NCI-H2171 treated with DMSO at 0.1 percent for 48 hours (cell line): ENCODE data around the gene ANKRD16.
"Not testable (repeated sequence)": the region's sequence is repeated elsewhere in the genome, so short reads cannot be mapped to it uniquely, and the experiment has no call there.

Source experiments
- DNase-seq: peaks from one replicate; lab custom pipeline; 2025; lab: John Stamatoyannopoulos, UW

Gene ANKRD16

DNA sequence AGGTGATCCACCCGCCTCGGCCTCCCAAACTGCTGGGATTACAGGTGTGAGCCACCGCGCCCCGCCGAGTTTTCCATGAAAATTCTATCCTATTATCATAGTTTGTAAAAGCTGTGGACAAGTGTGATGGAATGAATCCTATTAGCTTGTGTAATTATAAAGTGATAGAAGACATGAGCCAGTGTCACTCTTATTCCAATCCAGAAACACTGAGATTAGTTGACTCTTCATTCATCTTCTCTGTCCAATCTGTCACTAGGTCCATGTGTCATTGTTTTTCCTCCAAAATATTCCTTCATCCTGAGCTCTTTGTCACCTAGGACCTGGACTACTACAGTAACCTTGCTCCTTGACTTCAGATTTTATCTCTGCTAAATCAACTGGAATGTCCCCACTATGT is 13.9 kb upstream of the ANKRD16 start:
- no peak for DNase-seq

DNA sequence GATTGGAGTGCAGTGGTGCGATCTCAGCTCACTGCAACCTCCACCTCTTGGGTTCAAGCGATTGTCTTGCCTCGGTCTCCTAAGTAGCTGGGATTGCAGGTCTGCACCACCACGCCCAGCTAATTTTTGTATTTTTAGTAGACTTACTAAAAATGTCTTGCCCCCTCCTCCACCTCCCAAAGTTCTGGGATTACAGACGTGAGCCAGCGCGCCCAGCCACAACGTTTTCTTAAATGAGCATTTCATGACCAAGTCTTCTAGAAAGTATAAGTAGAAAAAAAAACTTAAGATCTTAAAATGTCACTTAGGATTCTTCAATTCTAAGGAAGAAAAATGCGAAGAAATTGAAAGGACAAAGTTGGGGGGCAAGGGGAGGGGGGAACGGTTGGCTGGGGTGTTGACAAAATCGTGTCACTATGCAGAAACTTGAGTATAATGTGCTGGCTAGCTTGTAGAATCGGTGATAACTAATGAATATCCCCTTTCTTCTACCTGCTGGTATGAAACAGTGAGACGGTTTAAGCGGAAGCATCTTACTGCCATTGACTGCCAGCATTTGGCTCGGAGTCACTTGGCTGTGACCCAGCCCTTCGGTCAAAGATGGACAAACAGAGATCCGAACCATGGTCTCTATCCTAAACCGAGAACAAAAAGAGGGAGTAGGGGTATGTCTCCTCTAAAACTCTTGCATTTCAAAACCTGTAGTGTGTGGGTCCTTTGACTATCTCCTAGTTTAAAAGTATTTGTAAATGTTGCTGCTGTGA is 13.0 kb upstream of the ANKRD16 start:
- DNase-seq = no peak

DNA sequence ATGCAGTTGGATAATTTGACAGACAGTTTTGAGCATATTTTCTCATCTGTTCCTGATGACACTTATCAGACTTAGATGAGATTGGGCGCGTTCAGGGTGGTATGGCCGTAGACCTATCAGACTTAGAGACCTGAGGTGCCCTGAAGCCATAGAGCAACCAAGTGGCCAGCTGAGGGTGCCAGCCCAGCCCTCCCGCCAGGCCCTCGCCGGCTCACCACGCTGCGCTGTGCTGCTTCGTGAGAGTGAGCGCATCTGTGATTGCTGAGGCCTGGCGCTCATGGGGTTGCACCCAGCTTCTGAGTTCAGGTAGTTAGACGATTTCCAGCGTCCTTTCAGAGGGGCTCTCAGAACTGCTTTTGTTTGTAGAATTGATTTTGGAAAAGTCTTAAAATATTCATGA is 10.6 kb upstream of the ANKRD16 start:
- no peak for DNase-seq

DNA sequence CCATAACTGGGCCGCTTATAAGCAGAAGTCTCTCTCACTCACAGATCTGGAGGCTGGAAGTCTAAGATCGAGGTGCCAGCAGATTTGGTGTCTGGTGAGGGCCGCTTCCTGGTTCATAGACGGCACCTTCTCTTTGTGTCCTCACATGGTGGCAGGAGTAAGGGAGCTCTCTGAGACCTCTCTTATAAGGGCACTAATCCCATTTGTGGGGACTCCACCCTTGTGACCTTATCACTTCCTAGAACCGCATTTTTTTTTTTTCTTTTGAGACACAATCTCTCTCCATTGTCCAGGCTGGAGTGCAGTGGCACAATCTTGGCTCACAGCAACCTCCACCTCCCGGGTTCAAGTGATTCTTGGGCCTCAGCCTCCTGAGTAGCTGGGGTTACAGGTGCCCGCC is 8.5 kb upstream of the ANKRD16 start:
- DNase-seq = no peak

DNA sequence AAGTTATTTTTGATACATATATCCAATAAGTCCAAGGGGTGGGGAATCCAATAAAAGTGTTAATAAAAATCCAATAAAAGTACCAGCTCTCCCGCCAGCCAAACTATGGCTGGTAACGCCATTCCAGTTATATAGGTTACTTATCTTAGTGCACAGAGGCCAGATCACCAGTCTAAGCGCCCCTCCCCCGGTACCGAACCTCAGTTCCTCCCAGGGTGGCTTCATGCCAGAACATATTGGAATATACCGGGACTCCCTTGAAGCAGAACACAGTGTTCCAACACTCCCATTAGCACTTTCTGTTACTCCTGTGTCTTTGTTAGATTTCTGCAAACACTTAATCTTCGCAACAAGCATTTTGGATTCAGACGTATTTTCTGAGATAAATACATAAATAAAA is 7.8 kb upstream of the ANKRD16 start:
- no peak for DNase-seq

DNA sequence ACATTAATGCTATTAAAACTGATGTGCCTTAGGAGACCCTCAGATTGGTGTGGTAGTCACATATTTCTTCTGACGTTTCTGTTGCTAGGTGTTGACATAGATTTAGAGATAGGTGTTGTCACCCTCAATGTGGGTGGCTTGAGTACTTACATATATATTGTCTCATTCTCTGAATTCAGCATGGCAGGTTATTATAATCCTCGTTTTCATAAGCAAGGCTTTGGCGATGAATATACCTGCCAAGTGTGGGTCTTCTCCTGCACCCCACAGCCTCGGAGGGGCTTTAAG is 7.3 kb upstream of the ANKRD16 start:
- no peak for DNase-seq

DNA sequence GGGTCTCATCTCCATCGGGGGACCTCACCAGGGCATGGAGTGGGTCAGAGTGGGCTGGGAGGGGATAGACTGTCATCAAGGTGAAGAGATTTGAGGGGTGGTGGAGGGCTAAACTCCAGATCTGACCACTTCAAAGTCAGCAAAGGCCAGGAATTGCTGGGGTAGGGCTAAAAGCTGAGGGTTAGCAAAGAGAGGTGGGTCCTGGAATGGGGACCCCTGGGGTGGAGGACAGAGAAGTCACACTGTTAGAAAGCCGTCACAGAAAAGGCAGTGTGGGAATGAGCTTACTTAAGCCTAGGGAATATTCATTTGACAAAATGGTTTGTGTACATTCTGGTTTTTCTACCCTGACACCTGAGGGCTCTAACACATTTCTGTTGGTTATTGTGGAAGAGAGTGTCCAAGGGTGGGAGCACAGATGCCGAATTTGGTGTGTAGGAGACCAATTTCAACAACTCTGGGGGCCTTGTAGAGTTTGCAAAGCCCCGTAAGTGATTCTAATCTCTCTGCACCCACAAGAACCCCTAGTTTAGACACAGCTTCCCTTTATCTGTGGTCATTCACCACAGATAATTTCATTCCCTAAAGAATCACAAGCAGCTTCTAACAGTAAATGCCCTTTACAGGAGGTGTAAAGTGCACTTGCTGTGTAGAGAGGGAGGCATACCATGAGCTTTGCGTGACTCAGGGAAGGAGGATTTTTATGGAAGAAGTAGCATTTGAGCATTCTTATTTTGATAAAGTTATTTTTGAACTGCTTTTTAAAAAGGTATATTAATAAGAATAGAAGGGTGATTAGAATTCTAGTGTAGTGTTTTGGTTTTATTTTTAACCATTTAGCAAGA is 6.7 kb upstream of the ANKRD16 start:
- no peak for DNase-seq

DNA sequence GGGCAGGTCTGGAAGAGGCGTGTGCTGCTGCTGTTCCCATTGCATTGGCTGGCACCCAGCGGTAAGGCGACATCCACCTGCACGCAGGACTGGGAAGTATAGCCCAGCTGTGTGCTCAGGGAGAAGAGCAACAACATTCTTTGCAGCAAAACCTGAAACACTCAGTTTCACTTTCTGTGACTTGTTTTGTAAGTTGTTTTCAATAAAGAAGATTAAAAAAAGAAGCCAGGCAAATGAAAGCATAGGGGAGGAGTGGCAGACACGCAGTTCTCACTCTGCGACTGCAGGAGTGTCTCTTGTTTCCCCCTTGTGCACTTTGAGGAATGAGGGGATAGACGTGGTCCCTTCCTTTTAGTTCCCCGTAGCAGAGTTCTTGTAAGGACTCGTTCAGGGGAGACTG is 6.1 kb upstream of the ANKRD16 start:
- no peak for DNase-seq

DNA sequence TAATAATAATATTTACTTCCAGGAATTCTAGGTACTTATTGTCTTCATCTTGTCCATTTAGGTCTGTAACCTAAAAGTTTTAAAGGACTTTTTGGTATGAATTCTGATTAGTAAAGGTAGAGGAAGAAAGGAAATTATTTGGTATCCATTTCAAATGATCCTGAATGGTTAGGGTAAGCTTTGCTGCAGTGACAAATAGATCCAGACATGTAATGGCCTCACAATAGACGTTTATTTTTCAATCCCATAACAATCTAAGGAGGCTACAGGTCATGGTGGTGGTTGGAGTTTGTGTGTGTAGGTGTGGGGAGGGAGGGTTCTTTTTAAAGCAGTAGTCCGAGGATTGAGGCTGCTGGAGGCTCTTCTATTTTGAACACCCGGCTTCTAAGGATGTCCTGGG is 5.7 kb upstream of the ANKRD16 start:
- DNase-seq = no peak

DNA sequence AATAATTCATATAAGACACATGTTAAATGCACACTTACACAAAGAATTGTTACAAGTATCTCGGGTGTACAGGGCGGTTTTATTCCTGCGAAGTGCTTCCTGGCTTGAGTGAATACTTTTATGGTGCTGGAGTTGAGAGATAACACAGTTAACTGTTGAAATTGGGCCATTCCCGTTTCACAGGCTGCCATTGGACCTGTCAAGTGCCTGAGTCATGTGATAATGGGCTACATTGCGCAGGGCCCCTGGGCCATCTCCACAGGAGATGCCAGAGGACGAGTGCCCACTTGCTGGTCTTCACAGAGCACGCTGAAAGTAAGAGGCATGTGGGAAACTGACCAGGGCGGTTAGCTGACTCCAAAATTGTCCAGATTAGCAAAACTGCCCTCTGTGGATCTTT is 5.2 kb upstream of the ANKRD16 start:
- no peak for DNase-seq

DNA sequence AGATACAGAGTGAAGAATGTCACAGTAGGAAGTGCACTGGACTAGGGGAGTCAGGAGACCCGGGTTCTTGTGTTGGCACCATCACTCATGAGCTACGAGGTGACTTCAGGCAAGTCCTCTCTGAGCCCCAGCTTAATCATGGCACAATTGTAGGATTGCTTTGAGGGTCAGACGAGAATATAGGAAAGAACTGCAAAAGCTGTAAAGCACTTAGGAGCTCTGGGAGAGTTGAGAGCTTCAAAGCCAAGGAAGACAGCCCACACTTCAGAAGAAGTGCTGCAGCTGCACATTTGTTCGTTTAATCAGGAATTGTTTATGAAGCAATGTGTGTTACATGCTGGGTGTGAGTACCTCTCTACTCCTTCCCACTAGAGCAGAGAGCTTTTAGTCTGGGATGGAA is 4.7 kb upstream of the ANKRD16 start:
- DNase-seq = no peak

DNA sequence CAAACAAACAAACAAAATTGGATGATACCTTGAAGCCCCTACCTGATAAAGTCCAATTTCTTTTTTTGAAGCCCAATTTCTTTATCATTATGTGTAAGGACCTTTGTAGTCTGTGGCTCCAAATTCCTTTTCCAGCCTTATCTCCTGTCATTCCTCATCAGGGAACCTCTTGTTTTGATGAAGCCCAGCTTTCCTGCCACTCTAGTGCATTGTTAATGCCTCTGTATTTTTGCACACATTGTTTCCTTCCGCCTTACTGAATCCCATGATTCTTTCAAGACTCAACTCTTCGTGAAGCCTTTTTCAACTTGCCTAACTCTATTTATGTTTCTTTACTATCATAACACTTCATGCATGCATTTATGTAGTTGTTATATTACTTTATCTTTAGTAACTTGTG is 3.6 kb upstream of the ANKRD16 start:
- no peak for DNase-seq

DNA sequence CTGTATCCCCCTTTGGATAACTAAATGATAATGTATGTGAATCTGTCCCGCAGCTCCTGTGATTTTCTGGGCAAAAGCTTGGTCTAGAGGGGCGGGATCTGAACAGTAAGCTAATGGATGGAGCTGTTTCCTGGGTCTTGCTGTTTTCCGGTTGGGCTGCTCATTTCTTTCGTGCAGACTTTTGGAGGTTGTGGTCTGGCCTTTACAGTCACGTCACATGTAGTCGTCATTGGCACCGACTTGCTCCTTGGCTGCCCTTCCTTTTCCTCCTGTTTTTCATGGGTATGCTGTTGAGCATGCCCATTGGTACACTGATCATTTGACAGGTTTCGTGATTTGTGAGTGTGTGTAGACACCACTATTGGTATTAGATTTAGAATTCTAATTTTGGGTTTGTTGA is 2.3 kb upstream of the ANKRD16 start:
- DNase-seq = no peak

DNA sequence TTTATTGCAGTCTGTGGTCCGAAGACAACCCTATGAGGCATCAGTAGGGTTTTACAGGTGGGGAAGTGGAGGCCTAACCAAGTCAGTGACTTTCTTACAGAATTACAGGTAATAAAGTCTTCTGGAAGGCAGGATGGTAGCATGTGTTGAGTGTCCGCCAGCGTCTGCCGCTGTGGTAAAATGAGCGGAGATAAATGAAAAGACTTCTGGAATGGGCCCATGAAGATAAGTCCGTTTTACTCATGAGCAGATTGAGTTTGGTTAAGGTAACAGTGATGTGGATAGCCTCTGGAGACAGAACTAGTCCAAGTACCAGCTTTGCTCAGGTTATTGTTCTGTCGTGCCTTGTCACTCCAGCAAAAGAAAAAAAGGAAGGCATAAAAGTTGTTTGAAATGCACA is 1.3 kb upstream of the ANKRD16 start:
- DNase-seq = no peak

DNA sequence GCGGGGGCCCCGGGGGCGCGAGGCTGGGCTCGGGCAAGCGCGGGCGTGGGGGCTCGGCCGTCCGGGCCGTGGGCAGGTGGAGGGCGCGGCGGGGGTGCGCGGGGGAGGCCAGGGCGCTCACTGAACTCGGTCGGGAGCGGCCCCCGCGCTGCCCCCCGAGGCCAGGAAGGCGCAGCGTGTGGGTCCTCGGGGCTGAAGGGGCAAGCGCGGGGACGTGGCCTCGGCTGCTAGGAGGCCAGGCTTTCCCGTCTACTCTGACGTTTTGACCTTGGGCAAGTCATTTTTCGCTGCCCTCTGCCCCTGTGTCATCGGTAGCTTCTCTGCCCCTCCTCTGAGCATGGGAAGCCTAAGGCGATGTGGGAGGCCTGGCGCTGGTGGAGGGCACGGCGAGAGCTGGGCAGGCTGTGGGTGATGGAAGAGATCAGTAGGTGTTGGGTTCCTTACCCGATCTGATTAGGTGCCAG is 791 bp upstream of the ANKRD16 start:
- no peak for DNase-seq

DNA sequence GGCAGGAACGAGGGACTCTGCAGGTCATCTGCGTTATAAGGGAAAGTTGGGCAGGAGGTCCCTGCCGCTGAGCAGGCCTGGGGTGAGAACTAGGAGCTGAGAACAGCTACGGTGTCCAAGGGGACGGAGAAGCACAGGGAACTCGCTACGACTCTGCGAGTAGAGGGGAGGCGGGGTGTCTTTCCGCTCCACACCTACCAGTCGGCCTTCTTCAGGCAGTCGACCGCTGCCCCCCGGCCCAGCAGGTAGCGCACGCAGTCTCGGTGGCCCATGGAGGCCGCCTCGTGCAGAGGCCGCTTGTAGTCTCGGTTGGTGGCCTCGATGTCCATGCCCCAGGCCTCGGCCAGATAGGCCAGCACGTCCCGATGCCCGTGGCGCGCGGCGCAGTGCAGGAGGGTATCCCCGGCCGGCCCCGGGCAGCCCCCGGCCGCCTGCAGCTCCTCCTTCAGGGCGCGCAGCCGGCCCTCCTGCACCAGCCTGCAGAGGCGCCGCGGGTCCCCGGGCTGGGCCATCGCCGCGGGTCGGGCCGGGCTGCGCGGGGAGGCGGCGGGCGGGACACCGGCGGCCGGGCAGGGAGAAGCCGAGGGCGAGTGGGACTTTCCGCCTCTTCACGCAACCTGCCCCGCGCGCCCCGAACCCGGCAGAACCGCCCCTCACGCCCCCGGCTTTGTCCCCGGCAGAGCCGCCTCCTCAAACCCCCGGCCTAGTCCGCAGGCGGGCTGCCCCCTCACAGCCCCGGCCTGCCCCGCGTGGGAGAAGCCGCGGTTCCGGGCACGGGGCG is 660 bp downstream of the ANKRD16 start:
- peak; percentile 1 for DNase-seq

DNA sequence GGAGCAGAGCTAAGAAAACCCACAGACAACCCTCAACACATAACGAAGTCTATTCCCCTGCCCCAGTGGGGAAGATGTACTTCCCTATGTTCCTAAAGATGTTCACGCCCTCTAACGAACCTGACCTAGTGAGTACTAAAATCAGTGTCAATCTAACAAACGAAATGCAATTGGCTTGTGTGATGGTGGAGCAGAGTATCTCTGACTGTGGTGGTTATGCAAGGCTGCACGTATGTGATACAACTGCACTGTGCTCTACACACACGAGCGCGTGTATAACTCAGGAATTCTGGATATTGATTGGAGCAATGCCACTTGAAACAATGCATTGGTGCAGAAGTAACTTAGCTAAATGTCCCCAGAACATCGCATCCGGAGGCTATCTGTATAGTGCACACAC is 1.3 kb downstream of the ANKRD16 start:
- DNase-seq = no peak

DNA sequence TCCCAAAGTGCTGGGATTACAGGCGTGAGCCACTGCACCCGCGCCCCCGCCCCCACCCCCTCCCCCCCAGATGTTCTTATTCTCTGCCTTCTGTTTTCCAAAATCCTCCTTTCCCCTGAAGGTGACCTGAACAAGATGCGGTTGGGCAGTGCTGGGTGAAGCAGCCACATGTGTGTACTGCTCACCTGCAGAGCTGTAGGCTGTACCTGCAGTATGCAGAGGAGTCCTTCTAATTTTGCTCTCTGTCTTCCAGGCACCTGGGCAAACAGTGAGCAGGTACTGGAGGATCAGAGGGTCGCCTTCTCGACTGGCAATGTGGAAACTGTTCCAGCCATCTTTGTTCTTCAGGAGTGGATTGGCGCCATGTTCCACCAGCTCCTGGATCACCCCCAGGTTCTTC is 2.1 kb downstream of the ANKRD16 start:
- no peak for DNase-seq

DNA sequence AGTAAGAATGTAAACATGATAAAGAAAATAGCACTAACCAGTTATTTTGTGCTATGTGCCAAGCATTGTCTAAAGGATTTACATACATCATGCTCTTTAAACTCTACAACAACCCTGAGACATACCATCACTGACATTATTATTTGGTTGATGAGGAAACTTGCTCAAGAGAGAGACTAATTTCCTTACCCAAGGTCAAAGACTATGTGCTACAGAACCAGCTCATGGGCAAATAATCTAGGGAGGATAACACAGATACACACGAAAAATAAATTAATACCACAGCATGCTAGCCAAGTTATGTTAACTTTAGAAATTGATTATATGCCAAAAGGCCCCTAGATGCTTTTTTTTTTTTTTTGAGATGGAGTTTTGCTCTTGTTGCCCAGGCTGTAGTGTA is 2.7 kb downstream of the ANKRD16 start:
- no peak for DNase-seq

DNA sequence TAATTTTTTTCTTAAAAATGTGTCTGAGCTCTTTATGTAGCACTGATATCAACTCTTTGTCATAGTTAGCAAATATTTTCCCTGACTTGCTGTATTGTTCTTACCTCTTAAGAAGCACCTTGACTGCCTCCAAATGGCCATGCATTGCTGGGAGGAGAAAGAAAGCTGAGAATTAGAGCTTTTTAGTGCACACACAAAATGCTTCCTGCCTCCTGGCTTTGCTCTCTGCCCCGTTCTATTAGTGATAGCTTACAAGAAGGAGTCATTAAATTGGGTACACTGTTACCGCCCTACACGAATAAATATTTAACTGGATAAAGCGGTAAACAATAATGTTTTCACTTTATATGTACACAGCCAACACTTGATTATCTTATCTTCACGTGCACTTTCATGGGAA is 4.1 kb downstream of the ANKRD16 start:
- no peak for DNase-seq

DNA sequence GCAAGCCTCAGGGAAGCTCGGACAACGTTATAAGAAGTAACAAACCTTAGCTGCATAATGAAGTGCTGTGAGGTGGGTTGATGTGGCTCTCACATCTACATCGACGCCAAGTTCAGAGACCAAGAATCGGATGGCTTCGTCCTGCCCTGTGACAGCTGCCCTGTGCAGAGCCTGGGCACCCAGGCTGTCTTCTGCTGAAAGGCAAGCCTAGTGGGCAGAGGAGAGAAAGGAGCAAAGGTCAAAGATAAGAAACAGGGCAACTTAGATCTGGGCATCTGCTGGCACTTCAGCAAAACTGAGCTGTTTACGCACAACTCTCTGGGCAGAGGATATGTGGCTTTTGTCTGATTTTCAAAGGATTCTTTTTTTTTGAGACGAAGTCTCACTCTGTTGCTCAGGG is 6.7 kb downstream of the ANKRD16 start:
- DNase-seq = no peak

DNA sequence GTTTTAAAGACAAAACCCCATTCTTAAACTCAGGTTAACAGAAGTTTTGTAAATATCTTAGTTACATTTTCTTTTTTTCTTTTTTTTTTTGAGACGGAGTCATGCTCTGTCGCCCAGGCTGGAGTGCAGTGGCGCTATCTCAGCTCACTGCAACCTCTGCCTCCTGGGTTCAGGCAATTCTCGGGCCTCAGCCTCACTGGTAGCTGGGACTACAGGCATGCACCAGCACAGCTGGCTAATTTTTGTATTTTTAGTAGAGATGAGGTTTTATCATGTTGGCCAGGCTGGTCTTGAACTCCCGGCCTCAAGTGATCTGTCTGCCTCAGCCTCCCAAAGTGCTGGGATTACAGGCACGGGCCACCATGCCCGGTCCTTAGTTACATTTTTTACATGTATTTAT is 12.7 kb downstream of the ANKRD16 start:
- not testable (repeated sequence) for DNase-seq

DNA sequence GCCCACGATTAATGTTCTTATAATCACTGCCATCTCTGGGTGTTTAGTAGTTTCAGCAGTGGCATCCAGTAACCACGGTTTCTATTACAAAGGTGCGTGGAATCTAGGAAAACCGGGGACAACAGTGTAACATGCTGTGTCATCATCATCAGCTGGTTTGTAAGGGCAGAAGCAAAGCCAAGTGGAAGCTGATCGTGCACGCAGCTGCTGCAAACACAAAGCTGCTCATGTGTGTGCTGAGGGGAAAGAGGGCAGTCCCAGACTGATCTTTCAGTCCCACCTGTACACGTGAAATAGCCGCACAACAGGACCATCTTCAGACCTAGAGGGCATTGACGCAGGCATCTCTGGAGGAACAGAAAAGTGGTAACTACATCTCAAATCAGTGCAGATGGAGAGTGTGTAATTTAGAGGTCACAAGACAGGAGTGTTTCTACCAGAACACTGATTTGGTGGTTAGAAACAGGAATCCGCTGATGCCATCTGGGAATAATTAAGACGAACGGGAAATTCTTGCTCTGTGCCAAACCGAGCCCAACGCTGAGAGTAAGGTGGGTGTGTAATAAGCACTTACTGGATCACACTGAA is 13.4 kb downstream of the ANKRD16 start:
- peak; percentile 87 for DNase-seq
